ENCODE data around the gene FANCM. TPM values are rescaled to one million over a fixed set of nuclear protein-coding genes. Genes with fewer than 3 reads are reported as not detected.
"Not testable (repeated sequence)": the region's sequence is repeated elsewhere in the genome, so short reads cannot be mapped to it uniquely, and the experiment has no call there.

FANCM gene
- total RNA-seq, 2 donors from 2014 or later = 12.4 to 13.5 TPM

DNA sequence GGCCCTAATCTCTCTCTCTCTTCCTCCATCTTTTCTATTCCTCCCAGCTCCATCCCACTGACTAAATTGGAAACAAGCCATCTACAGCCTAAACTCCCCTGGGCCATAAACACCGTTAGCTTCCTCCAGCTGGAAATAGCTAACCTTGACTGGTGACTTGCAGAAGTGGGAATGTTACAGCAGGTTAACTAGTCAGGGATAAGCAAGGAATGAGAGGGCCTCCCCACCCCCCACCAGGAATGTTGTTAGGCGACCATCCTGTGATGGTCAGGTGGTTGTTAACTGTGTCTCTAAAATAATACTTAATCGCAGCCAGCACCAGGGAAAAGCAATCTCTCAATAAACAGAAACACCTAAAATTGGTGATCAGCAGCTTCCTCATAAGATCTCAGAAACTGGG is 76.5 kb downstream of the FANCM start:
- DNase-seq (no peak), ATAC-seq (replicated peaks in 1 of 2) (no peak)
- Mint-ChIP-seq H3K4me1 (ENCODE audit: low read depth) (no peaks in the 10 kb centered on the region), H3K27me3 (ENCODE audit: low read depth) (no peaks in the 10 kb centered on the region), H3K9me3 (no peaks in the 10 kb centered on the region), H3K36me3 (ENCODE audit: insufficient read depth in 2 of 2) (peaks cover 3 to 22% of the 10 kb centered on the region in 2 donors), H3K4me3 (no peak overlapping the region), H3K27ac (no peak overlapping the region)

DNA sequence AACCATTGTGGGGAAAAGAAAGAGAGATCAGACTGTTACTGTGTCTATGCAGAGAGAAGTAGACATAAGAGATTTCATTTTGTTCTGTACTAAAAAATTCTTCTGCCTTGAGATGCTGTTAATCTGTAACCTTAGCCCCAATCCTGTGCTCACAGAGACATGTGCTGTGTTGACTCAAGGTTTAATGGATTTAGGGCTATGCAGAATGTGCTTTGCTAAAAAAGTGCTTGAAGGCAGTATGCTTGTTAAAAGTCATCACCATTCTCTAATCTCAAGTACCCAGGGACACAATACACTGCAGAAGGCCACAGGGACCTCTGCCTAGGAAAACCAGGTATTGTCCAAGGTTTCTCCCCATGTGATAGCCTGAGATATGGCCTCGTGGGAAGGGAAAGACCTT is 78.0 kb downstream of the FANCM start:
- peaks cover 1 to 20% of the 10 kb centered on the region in 2 donors for H3K36me3 Mint-ChIP-seq (ENCODE audit: insufficient read depth in 2 of 2)
- H3K27me3 Mint-ChIP-seq (ENCODE audit: low read depth) = not testable (repeated sequence)

DNA sequence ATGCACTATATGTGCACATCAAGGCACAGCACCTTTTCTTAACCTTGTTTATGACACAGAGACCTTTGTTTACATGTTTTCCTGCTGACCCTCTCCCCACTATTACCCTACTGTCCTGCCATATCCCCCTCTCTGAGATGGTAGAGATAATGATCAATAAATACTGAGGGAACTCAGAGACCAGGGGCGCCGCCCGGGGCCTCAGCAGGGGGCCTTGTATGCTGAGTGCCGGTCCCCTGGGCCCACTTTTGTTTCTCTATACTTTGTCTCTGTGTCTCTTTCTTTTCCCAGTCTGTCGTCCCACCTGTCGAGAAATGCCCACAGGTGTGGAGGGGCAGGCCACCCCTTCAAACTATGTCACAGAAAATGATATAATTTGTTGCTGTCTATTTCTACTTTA is 78.6 kb downstream of the FANCM start:
- not testable (repeated sequence) for H3K27ac Mint-ChIP-seq; H3K9me3 Mint-ChIP-seq; ATAC-seq (replicated peaks in 1 of 2); H3K4me1 Mint-ChIP-seq (ENCODE audit: low read depth); H3K4me3 Mint-ChIP-seq; DNase-seq; H3K27me3 Mint-ChIP-seq (ENCODE audit: low read depth)
- peaks cover 1 to 20% of the 10 kb centered on the region in 2 donors for H3K36me3 Mint-ChIP-seq (ENCODE audit: insufficient read depth in 2 of 2)

More for the DNA sequence above, 78.0 kb downstream of the FANCM start:
- DNase-seq; ATAC-seq (replicated peaks in 1 of 2); H3K9me3 Mint-ChIP-seq; H3K27ac Mint-ChIP-seq; H3K4me1 Mint-ChIP-seq (ENCODE audit: low read depth); H3K4me3 Mint-ChIP-seq: not testable (repeated sequence)

DNA sequence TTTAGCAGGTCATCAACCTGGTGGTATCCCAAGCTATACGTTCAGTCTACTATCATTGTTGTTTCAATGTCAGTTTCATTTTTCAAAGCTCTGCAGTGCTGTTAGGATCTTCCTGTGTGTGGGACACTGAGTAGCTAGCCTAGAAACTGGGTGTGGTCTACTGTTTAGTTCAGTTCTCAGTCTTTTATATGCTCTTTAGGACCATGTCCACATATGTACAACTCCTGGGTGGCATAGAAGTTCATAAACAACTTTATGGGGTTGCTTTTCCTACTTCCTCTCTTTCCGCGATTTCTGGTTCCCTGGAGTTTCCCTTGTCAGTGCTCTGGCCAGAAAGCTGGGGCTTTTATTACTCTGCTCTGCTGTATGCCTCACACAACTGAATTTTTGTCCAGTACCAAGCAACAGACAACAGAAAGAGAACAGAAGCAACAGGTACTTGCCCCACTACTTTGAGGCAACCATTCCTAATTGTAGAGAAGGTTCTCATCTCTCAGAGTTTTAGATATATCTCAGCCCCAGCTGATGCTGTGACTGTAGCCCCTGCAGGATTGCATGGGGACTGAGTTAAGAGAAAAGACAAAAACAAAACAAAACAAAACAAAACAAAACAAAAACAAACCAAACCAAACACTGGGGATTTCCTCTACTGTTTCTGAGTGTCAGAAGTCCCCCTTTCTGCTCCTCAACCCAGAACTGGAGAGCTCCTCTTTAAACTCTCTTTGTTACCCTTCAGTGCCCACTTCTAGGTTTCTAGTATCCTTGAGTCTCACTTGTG is 86.9 kb downstream of the FANCM start:
- H3K4me1 Mint-ChIP-seq (ENCODE audit: low read depth) = peaks cover 16% of the 10 kb centered on the region
- no peaks in the 10 kb centered on the region for H3K27me3 Mint-ChIP-seq (ENCODE audit: low read depth)
- H3K4me3 Mint-ChIP-seq = no peak overlapping the region
- H3K27ac Mint-ChIP-seq = peak overlapping the region; percentile 85
- ATAC-seq (replicated peaks in 1 of 2) = no peak
- peaks cover 0 to 2% of the 10 kb centered on the region in 2 donors for H3K9me3 Mint-ChIP-seq
- DNase-seq = no peak
- peaks cover 13 to 35% of the 10 kb centered on the region in 2 donors for H3K36me3 Mint-ChIP-seq (ENCODE audit: insufficient read depth in 2 of 2)

DNA sequence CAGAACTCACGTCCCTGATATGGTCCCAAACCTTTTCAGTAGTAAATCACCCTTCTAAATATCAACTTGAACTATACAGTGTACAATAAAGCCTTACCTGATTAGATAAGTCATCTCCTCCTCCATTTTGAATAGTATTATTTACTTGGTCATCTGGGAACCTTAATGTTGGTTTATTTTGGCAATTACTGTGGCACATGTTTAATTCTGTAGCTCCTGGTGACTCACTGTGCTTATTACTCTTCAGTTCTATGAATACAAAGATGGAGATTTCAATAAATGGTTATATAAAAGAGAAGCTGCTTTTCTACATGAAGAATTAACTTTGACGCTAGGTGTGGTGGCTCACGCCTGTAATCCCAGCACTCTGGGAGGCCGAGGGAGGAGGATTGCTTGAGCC is 91.8 kb downstream of the FANCM start:
- Mint-ChIP-seq H3K4me1 (ENCODE audit: low read depth) (peaks cover 16% of the 10 kb centered on the region), H3K9me3 (peaks cover 0 to 2% of the 10 kb centered on the region in 2 donors), H3K4me3 (no peak overlapping the region), H3K36me3 (ENCODE audit: insufficient read depth in 2 of 2) (peaks cover 14 to 44% of the 10 kb centered on the region in 2 donors), H3K27me3 (ENCODE audit: low read depth) (no peaks in the 10 kb centered on the region), H3K27ac (no peak overlapping the region)
- no peak for ATAC-seq (replicated peaks in 1 of 2)
- DNase-seq = no peak

DNA sequence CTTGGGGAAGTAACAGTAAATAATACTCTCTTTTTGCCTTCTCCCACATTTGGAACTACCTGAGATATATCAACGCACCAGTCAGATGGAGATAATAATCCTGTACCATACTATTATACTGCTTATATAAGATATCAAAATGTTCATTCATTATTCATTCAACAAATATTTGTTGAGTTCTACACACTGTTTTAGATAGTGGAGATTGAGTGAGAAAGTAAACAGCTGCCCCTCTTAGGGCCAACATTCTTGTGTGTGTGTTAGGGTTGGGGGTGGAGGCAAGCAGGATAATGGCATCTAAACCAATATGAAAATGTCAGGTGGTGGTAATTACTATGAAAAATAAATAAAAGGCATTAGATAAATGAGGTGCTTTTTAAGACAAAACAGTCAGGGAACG is 103.3 kb downstream of the FANCM start:
- ATAC-seq (replicated peaks in 1 of 2) (no peak), DNase-seq (no peak)
- peaks cover 3 to 21% of the 10 kb centered on the region in 2 donors for H3K36me3 Mint-ChIP-seq (ENCODE audit: insufficient read depth in 2 of 2)
- H3K9me3 Mint-ChIP-seq = no peaks in the 10 kb centered on the region
- no peaks in the 10 kb centered on the region for H3K4me1 Mint-ChIP-seq (ENCODE audit: low read depth)
- peak overlapping the region; percentile 1 for H3K27ac Mint-ChIP-seq
- H3K4me3 Mint-ChIP-seq = no peak overlapping the region
- no peaks in the 10 kb centered on the region for H3K27me3 Mint-ChIP-seq (ENCODE audit: low read depth)

DNA sequence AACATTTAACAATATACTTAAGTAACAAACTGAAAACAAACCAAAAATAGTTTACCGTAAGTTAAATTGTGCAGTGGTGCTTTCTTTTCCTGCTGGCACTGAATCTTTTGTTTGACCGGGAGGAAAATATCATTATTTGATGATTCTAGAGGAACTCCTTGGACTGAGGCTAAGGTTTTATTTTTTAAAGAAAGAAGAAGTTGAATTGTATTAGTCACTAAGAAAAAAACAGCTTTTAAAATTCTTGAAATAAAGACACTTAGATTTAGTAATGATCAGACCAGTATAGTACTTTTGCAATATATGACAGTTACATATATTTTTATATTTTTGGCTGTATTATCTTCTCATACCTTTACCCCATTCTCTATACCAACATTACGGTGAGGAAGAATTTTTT is 107.0 kb downstream of the FANCM start:
- Mint-ChIP-seq H3K4me3 (no peak overlapping the region), H3K9me3 (no peaks in the 10 kb centered on the region), H3K36me3 (ENCODE audit: insufficient read depth in 2 of 2) (peaks cover 0 to 13% of the 10 kb centered on the region in 2 donors), H3K4me1 (ENCODE audit: low read depth) (no peaks in the 10 kb centered on the region), H3K27ac (no peak overlapping the region), H3K27me3 (ENCODE audit: low read depth) (no peaks in the 10 kb centered on the region)
- no peak for ATAC-seq (replicated peaks in 1 of 2)
- DNase-seq = no peak

DNA sequence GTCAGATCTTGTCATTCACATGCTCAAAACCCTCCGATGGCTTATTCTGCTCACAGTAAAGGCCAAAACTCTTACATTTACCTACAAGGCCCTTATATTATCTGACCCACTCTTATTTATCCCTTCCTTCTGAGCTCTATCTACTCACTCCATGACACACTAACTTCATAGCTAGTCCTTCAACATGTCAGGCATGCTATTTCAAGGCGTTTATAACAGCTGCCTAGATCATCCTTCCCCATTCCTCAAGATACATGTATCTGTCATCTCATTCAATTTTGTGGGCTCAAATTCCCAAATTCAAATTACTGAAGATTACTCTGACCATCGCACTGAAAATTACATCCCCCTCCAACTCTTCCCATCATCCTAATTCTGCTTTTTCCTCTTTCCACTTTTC is 110.4 kb downstream of the FANCM start:
- no peaks in the 10 kb centered on the region for H3K27me3 Mint-ChIP-seq (ENCODE audit: low read depth)
- ATAC-seq (replicated peaks in 1 of 2) (no peak), DNase-seq (no peak)
- no peaks in the 10 kb centered on the region for H3K9me3 Mint-ChIP-seq
- no peak overlapping the region for H3K4me3 Mint-ChIP-seq
- H3K27ac Mint-ChIP-seq = no peak overlapping the region
- H3K4me1 Mint-ChIP-seq (ENCODE audit: low read depth) = peaks cover 14% of the 10 kb centered on the region
- peaks cover 0 to 5% of the 10 kb centered on the region in 2 donors for H3K36me3 Mint-ChIP-seq (ENCODE audit: insufficient read depth in 2 of 2)

DNA sequence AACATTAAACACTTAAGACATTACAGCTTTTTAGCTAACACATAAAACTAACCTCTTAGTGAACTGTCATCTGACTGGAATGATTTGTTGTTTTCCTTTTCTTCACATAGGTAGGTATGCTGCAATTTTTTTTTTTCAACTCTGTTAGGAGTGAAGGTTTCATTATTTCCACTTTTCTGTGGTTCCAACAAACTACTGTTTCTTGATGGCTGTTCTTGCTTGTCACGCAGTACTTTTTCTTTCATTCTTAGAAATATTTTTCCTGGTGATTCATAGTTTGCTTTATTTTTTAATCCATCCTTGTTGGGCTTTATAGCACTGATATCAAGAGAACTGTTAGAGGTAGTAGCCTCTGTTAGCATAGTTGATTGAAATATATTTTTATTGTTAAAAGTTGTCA is 111.0 kb downstream of the FANCM start:
- Mint-ChIP-seq H3K27ac (no peak overlapping the region), H3K36me3 (ENCODE audit: insufficient read depth in 2 of 2) (peaks cover 2% of the 10 kb centered on the region in 2 donors), H3K4me3 (no peak overlapping the region), H3K9me3 (no peaks in the 10 kb centered on the region), H3K4me1 (ENCODE audit: low read depth) (peaks cover 20% of the 10 kb centered on the region), H3K27me3 (ENCODE audit: low read depth) (no peaks in the 10 kb centered on the region)
- no peak for DNase-seq
- ATAC-seq (replicated peaks in 1 of 2) = peak; percentile 88 to 89

DNA sequence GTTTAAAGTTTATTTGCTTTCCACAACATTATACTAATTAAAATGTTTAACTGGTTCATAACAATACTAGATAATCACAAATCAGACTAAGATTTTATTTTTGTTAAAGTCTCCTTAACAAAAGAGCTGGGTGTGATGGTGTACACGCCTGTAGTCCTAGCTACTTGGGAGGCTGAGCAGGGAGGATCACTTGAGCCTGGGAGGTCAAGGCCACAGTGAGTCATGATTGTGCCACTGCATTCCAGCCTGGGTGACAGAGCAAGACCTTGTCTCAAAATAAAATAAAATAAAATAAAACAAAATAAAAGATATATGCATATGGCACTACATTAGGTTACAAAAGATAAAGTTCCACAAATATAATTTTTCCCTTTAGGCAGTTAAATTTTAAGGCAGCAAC is 111.7 kb downstream of the FANCM start:
- H3K9me3 Mint-ChIP-seq = no peaks in the 10 kb centered on the region
- no peak overlapping the region for H3K4me3 Mint-ChIP-seq
- H3K36me3 Mint-ChIP-seq (ENCODE audit: insufficient read depth in 2 of 2) = peaks cover 4% of the 10 kb centered on the region in 2 donors
- H3K4me1 Mint-ChIP-seq (ENCODE audit: low read depth) = peaks cover 22% of the 10 kb centered on the region
- no peak overlapping the region for H3K27ac Mint-ChIP-seq
- ATAC-seq (replicated peaks in 1 of 2) (no peak), DNase-seq (no peak)
- H3K27me3 Mint-ChIP-seq (ENCODE audit: low read depth) = no peaks in the 10 kb centered on the region

DNA sequence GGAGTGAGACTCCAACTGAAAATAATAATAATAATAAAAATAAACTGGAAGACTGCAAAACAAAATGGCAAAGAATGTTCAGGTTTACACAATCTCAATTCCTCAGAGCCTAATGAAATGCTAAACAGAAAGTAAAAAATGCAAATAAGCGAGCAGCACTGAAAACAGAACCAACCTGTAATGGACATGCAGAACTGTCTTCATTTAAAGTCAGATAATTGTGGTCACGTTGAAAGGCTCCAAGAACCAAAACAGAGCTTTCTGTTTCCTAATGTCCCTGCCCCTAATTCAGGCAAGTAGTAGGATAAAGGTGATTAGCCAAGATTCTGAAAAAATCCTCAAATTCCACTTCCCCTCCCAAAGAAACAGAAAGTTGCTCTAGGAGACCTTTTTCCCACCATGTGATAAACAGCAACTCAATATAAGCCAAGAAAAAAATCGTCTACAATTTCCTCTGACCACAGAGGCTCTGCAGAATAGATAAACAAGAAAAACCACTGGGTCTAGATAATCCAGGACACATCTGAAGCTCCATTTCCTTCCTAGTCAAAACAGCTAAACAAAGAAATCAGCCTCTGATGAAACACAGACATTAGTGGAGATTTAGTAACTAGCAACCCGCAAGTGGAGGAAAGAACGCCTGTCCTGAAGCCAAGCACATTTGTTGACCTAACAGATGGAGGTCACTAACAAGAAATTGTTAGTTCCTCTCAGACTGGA is 114.3 kb downstream of the FANCM start:
- peaks cover 4% of the 10 kb centered on the region in 2 donors for H3K36me3 Mint-ChIP-seq (ENCODE audit: insufficient read depth in 2 of 2)
- peak overlapping the region; percentile 11 for H3K27ac Mint-ChIP-seq
- H3K9me3 Mint-ChIP-seq = no peaks in the 10 kb centered on the region
- peaks cover 22% of the 10 kb centered on the region for H3K4me1 Mint-ChIP-seq (ENCODE audit: low read depth)
- peak overlapping the region; percentile 56 to 73 for H3K4me3 Mint-ChIP-seq
- DNase-seq (no peak), ATAC-seq (replicated peaks in 1 of 2) (no peak)
- H3K27me3 Mint-ChIP-seq (ENCODE audit: low read depth) = no peaks in the 10 kb centered on the region
